KMS-11 (cell line): ENCODE data around the gene PTPN6.

Experiments
- H2AFZ ChIP-seq: fragments of 200-600 bp; sonication (generic); 2 replicates; pipeline ENCODE4 v1.6.1; 2016; ENCODE audit warnings: antibody characterized with exemption, mixed run types, low read depth
- H3K27ac ChIP-seq: fragments of 200-600 bp; sonication (generic); 2 replicates; pipeline ENCODE4 v1.6.1; 2016; ENCODE audit warnings: mild to moderate bottlenecking, mixed run types
- H3K27me3 ChIP-seq: fragments of 200-600 bp; sonication (generic); 2 replicates; pipeline ENCODE4 v1.6.1; 2017; ENCODE audit warnings: mild to moderate bottlenecking, low read depth, mixed run types, moderate library complexity; ENCODE audit not compliant: insufficient read depth
- H3K36me3 ChIP-seq: fragments of 200-600 bp; sonication (generic); 2 replicates; pipeline ENCODE4 v1.6.1; 2017; ENCODE audit warnings: mild to moderate bottlenecking, mixed run types; ENCODE audit not compliant: insufficient read depth
- H3K4me1 ChIP-seq: fragments of 200-600 bp; sonication (generic); 2 replicates; pipeline ENCODE4 v1.6.1; 2016; ENCODE audit warnings: mild to moderate bottlenecking, low read depth, mixed run types; ENCODE audit not compliant: poor library complexity, severe bottlenecking
- H3K4me2 ChIP-seq: fragments of 200-600 bp; sonication (generic); 2 replicates; pipeline ENCODE4 v1.7.0; 2016; ENCODE audit warnings: mild to moderate bottlenecking, mixed run types
- H3K4me3 ChIP-seq: fragments of 200-600 bp; sonication (generic); IDR thresholded peaks from 2 replicates; pipeline ENCODE4 v1.6.1; 2017; ENCODE audit warnings: low read depth, low read length, mixed read lengths; ENCODE audit not compliant: insufficient read depth
- H3K79me2 ChIP-seq: fragments of 200-600 bp; sonication (generic); 2 replicates; pipeline ENCODE4 v1.6.1; 2016; ENCODE audit warnings: low read depth, mixed run types; ENCODE audit not compliant: insufficient read depth
- H3K9ac ChIP-seq: fragments of 200-600 bp; sonication (generic); 2 replicates; pipeline ENCODE4 v1.6.1; 2016; ENCODE audit warnings: mild to moderate bottlenecking, mixed run types
- H4K20me1 ChIP-seq: fragments of 200-600 bp; sonication (generic); 2 replicates; pipeline ENCODE4 v1.6.1; 2016; ENCODE audit warnings: mild to moderate bottlenecking, mixed run types; ENCODE audit not compliant: insufficient read depth
- CTCF ChIP-seq: fragments of 200-600 bp; sonication (generic); conservative IDR thresholded peaks from 2 replicates; pipeline ENCODE4 v1.6.1; 2017; ENCODE audit warnings: low read depth, mild to moderate bottlenecking, antibody characterized with exemption, low read length, moderate library complexity, mixed read lengths

Gene PTPN6

DNA sequence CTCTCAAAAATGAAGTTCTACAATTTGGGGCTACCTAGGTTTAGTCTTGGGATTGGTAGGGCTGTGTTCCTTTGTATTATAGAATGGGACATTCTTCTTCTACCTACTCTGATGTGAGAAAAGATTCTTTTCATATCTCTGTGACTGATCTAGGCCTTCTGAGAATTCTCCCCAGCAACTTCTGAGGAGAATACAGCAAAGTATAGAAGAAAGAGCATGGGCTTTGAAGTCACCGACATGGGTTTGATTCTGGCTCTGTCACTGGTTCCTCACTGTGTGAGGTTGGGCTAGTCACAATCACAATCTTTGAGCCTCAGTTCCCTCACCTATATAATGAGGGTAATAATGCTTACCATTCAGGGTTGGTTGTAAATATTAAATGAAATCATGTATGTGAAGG is 18.4 kb upstream of the PTPN6 start:
- TF ChIP-seq CTCF: no peak
- H3K4me1 ChIP-seq: peaks cover 15% of the 10 kb centered on the region
- H3K4me3 ChIP-seq: no peak overlapping the region
- no peak overlapping the region for H3K27ac ChIP-seq
- H4K20me1 ChIP-seq: no peaks in the 10 kb centered on the region
- no peaks in the 10 kb centered on the region for H3K27me3 ChIP-seq
- H3K4me2 ChIP-seq: no peak overlapping the region
- no peaks in the 10 kb centered on the region for H3K36me3 ChIP-seq
- H3K9ac ChIP-seq: no peak overlapping the region
- H3K79me2 ChIP-seq: peaks cover 20% of the 10 kb centered on the region; the same call in 1 of the 2 replicates
- H2AFZ ChIP-seq: no peak overlapping the region

GRCh38 chr12:6934110-6934509 is 17.0 kb upstream of the PTPN6 start:
- Histone ChIP-seq H3K4me2 (no peak overlapping the region), H4K20me1 (no peaks in the 10 kb centered on the region), H3K36me3 (no peaks in the 10 kb centered on the region), H3K27me3 (no peaks in the 10 kb centered on the region), H3K4me3 (no peak overlapping the region), H3K27ac (no peak overlapping the region), H3K4me1 (peaks cover 16% of the 10 kb centered on the region), H3K79me2 (peaks cover 12% of the 10 kb centered on the region; the same call in 1 of the 2 replicates), H2AFZ (no peak overlapping the region), H3K9ac (no peak overlapping the region)
- TF ChIP-seq CTCF: no peak

DNA sequence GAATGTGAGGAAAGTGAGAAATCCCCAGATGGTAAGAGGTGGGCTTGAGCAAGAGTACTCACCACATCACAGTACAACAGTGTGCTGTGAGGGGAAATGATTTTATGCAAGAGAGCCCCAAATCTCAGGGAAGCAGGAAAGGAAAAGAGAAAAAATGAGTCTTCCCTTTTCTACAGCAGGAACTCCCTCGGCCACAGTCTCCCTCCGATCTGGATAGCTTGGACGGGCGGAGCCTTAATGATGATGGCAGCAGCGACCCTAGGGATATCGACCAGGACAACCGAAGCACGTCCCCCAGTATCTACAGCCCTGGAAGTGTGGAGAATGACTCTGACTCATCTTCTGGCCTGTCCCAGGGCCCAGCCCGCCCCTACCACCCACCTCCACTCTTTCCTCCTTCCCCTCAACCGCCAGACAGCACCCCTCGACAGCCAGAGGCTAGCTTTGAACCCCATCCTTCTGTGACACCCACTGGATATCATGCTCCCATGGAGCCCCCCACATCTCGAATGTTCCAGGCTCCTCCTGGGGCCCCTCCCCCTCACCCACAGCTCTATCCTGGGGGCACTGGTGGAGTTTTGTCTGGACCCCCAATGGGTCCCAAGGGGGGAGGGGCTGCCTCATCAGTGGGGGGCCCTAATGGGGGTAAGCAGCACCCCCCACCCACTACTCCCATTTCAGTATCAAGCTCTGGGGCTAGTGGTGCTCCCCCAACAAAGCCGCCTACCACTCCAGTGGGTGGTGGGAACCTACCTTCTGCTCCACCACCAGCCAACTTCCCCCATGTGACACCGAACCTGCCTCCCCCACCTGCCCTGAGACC is 15.6 kb upstream of the PTPN6 start:
- Histone ChIP-seq H3K4me2 (no peak overlapping the region), H2AFZ (no peak overlapping the region), H3K36me3 (no peaks in the 10 kb centered on the region), H3K9ac (no peak overlapping the region), H4K20me1 (no peaks in the 10 kb centered on the region), H3K79me2 (no peaks in the 10 kb centered on the region; the same call in 1 of the 2 replicates), H3K4me1 (peaks cover 6% of the 10 kb centered on the region), H3K4me3 (no peak overlapping the region), H3K27ac (no peak overlapping the region), H3K27me3 (no peaks in the 10 kb centered on the region)
- TF ChIP-seq CTCF: no peak

DNA sequence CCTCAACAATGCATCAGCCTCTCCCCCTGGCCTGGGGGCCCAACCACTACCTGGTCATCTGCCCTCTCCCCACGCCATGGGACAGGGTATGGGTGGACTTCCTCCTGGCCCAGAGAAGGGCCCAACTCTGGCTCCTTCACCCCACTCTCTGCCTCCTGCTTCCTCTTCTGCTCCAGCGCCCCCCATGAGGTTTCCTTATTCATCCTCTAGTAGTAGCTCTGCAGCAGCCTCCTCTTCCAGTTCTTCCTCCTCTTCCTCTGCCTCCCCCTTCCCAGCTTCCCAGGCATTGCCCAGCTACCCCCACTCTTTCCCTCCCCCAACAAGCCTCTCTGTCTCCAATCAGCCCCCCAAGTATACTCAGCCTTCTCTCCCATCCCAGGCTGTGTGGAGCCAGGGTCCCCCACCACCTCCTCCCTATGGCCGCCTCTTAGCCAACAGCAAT is 14.9 kb upstream of the PTPN6 start:
- Histone ChIP-seq H2AFZ (no peak overlapping the region), H3K9ac (no peak overlapping the region), H4K20me1 (no peaks in the 10 kb centered on the region), H3K27ac (no peak overlapping the region), H3K27me3 (no peaks in the 10 kb centered on the region), H3K4me3 (no peak overlapping the region), H3K36me3 (no peaks in the 10 kb centered on the region), H3K4me2 (no peak overlapping the region), H3K79me2 (no peaks in the 10 kb centered on the region; the same call in 1 of the 2 replicates), H3K4me1 (peaks cover 6% of the 10 kb centered on the region)
- no peak for TF ChIP-seq CTCF
